ENCODE results near the gene IL6ST.

IL6ST gene

DNA sequence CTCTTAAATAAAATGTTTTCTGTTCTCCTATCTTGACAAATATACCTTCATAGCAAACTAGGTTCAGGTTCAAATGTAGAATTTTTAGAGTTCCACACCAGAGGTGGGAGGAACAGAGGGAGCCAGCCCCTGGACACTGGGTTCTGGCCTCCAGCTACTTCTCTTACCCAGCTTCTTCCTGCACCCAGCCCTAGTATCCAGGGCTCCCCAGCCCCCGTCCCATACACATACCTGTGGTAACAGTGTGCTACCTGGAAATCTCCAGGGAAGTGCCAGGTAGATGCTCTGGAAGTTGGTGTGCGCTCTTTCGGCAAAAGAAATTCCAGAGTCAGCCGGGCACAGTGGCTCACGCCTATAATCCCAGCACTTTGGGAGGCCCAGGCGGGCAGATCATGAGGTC is 33.9 kb upstream of the IL6ST start:
- TF ChIP-seq, protein P1, sequence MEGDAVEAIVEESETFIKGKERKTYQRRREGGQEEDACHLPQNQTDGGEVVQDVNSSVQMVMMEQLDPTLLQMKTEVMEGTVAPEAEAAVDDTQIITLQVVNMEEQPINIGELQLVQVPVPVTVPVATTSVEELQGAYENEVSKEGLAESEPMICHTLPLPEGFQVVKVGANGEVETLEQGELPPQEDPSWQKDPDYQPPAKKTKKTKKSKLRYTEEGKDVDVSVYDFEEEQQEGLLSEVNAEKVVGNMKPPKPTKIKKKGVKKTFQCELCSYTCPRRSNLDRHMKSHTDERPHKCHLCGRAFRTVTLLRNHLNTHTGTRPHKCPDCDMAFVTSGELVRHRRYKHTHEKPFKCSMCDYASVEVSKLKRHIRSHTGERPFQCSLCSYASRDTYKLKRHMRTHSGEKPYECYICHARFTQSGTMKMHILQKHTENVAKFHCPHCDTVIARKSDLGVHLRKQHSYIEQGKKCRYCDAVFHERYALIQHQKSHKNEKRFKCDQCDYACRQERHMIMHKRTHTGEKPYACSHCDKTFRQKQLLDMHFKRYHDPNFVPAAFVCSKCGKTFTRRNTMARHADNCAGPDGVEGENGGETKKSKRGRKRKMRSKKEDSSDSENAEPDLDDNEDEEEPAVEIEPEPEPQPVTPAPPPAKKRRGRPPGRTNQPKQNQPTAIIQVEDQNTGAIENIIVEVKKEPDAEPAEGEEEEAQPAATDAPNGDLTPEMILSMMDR (IDR thresholded peaks at IDR 0.05; ENCODE audit: insufficient read depth, low read length, poor library complexity, severe bottlenecking), result no peak
- no peak overlapping the region for H3K4me3 ChIP-seq (replicated peaks; ENCODE audit: low read depth, low read length)
- DNase-seq (ENCODE audit: extremely low read depth, insufficient read length), result no peak

DNA sequence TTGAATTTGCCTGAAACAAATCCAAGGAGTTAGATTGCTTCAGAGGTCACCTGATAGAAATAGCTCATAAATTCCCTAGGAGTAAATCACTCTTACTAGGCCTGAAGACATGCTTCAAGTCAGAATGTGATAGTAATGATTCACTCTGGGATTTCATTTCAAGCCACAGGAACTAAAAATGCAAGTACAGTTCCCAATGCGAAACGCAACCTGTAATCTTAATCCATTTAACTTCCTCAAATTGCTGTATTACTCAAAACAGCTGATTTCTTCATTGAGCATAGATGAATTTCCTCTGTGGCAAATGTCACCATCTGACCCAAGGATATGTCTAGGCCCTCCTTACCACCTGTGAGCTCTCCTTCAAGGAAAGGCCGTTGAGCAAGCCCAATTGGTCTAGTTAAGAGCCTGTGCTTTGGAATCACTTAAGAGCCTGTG is 32.1 kb upstream of the IL6ST start:
- Histone ChIP-seq H3K36me3 (ENCODE audit: control insufficient read depth, insufficient read depth, low read length) (no peaks in the 10 kb centered on the region), H3K27me3 (replicated peaks; ENCODE audit: control insufficient read depth, insufficient read depth, low read length) (no peaks in the 10 kb centered on the region), H3K4me3 (replicated peaks; ENCODE audit: low read depth, low read length) (no peak overlapping the region)
- DNase-seq (ENCODE audit: extremely low read depth, insufficient read length), result peak; percentile 60
- TF ChIP-seq, protein P1 (IDR thresholded peaks at IDR 0.05; ENCODE audit: insufficient read depth, low read length, poor library complexity, severe bottlenecking), result no peak

More for the DNA sequence above, 33.9 kb upstream of the IL6ST start:
- H3K36me3 ChIP-seq (ENCODE audit: control insufficient read depth, insufficient read depth, low read length), result no peaks in the 10 kb centered on the region
- no peaks in the 10 kb centered on the region for H3K27me3 ChIP-seq (replicated peaks; ENCODE audit: control insufficient read depth, insufficient read depth, low read length)

DNA sequence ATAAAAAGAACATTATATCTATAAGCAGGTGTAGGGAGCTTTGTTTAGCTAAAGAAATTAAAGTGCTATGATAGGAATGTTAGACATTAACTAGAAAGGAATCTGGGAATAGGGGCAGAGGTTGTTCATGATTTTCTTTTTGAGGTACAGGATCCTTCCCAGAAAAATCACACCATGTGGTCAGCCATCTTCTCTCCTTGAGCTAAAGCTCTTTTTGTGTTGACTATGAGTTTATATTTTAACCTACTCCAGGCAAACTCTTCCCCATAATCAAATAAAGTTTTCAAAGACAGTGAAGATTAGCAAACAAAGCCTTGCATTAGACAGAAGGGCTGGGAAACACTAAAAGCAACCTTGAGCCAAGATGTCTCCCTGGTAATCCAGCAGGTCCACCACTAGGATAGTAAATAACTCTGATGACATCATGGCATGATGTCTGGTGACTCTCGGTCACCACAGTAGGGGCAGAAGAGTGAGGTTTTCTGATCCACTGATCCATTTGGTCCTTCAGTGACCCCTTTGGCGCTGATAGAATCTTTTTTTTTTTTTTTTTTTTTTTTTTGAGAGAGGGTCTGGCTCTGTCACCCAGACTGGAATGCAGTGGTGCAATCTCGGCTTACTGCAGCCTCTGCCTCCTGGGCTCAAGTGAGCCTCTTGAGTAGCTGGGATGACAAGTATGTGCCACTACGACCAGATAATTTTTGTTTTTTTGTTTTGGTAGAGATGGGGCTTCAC is 30.6 kb upstream of the IL6ST start:
- Histone ChIP-seq H3K36me3 (ENCODE audit: control insufficient read depth, insufficient read depth, low read length) (no peaks in the 10 kb centered on the region), H3K4me3 (replicated peaks; ENCODE audit: low read depth, low read length) (no peak overlapping the region), H3K27me3 (replicated peaks; ENCODE audit: control insufficient read depth, insufficient read depth, low read length) (no peaks in the 10 kb centered on the region)
- TF ChIP-seq, protein P1 (IDR thresholded peaks at IDR 0.05; ENCODE audit: insufficient read depth, low read length, poor library complexity, severe bottlenecking), result no peak
- no peak for DNase-seq (ENCODE audit: extremely low read depth, insufficient read length)

DNA sequence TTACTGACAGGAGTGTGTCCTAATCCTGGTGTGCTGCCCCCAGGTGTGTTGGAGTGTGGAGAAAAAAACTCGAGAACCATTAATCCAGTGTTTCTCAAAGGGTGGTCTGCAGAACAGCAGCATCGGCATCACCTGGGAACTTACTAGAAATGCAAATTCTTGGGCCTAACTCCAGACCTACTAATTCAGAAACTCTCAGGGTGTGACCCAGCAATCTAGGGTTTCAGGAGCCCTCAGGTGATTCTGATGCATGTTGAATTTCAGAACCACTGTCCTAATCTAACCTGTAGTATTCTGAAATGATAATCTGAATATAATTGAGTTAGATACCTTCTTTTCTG is 30.0 kb upstream of the IL6ST start:
- Histone ChIP-seq H3K4me3 (replicated peaks; ENCODE audit: low read depth, low read length) (no peak overlapping the region), H3K27me3 (replicated peaks; ENCODE audit: control insufficient read depth, insufficient read depth, low read length) (no peaks in the 10 kb centered on the region), H3K36me3 (ENCODE audit: control insufficient read depth, insufficient read depth, low read length) (no peaks in the 10 kb centered on the region)
- TF ChIP-seq, protein P1 (IDR thresholded peaks at IDR 0.05; ENCODE audit: insufficient read depth, low read length, poor library complexity, severe bottlenecking), result no peak
- DNase-seq (ENCODE audit: extremely low read depth, insufficient read length), result no peak

DNA sequence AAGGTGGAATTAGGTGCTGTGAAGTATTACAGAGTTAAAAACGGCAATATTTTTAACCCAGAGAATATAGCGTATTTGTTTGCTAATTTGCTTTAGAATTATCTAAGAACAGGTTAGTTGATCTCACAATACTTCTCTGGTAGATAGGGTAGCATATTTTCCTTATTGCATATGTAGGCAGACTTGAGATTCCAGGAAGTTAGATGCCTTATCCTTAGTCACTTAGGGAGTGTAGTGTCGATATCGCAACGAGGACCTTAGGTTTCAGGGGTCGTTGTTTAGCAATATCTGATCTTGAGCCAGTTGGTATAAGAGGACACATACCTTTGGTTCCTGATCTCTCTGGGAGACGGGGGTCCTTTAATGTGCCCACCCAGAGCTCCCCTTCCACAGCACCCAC is 28.5 kb upstream of the IL6ST start:
- TF ChIP-seq, protein P1 (IDR thresholded peaks at IDR 0.05; ENCODE audit: insufficient read depth, low read length, poor library complexity, severe bottlenecking), result no peak
- Histone ChIP-seq H3K27me3 (replicated peaks; ENCODE audit: control insufficient read depth, insufficient read depth, low read length) (no peaks in the 10 kb centered on the region), H3K4me3 (replicated peaks; ENCODE audit: low read depth, low read length) (no peak overlapping the region), H3K36me3 (ENCODE audit: control insufficient read depth, insufficient read depth, low read length) (no peaks in the 10 kb centered on the region)
- DNase-seq (ENCODE audit: extremely low read depth, insufficient read length), result no peak

Measured in GM06990 (cell line).